A673 (cell line): ENCODE data around the gene LAMB4. TPM values are rescaled to one million over a fixed set of nuclear protein-coding genes. Genes with fewer than 3 reads are reported as not detected.

Source experiments
- BruUV-seq: library from RNA; stranded (reverse); fragments of 400-500 nt; replicated peaks from 2 replicates; lab custom pipeline; 2021; lab: Mats Ljungman, UMichigan
- CTCF ChIA-PET: fragments of 300-600 bp; sonication (Branson Sonifier 250); formaldehyde crosslinking; loops from one replicate; lab custom pipeline; 2022; ENCODE audit warnings: antibody characterized with exemption; lab: Charles Lee
- POLR2A ChIA-PET: fragments of 300-600 bp; sonication (Branson Sonifier 250); formaldehyde crosslinking; loops from one replicate; lab custom pipeline; 2022; ENCODE audit warnings: antibody characterized with exemption; ENCODE audit not compliant: low non-redundant PET; lab: Charles Lee
- DNase-seq: peaks from one replicate; pipeline ENCODE4 v3.0.0-alpha.2; 2015; ENCODE audit warnings: low spot score
- H3K27ac ChIP-seq: fragments of 200-600 bp; sonication (generic); 2 replicates; pipeline ENCODE4 v1.5.1; 2016; ENCODE audit warnings: mixed run types, low read depth, mild to moderate bottlenecking, mixed read lengths, antibody characterized with exemption, low read length; ENCODE audit not compliant: poor library complexity, severe bottlenecking
- H3K27me3 ChIP-seq: fragments of 200-600 bp; sonication (generic); replicated peaks from 2 replicates; pipeline ENCODE4 v1.6.1; 2017; ENCODE audit warnings: mixed run types, low read depth, mild to moderate bottlenecking, mixed read lengths, antibody characterized with exemption, low read length; ENCODE audit not compliant: insufficient read depth, poor library complexity
- H3K36me3 ChIP-seq: fragments of 200-600 bp; sonication (generic); 2 replicates; pipeline ENCODE4 v1.6.1; 2016; ENCODE audit warnings: mixed run types, mild to moderate bottlenecking, mixed read lengths, antibody characterized with exemption, low read length; ENCODE audit not compliant: insufficient read depth, poor library complexity, severe bottlenecking
- H3K4me1 ChIP-seq: fragments of 200-600 bp; sonication (generic); 2 replicates; pipeline ENCODE4 v1.6.1; 2017; ENCODE audit warnings: mixed run types, mild to moderate bottlenecking, mixed read lengths, antibody characterized with exemption, low read length; ENCODE audit not compliant: insufficient read depth, poor library complexity, severe bottlenecking
- H3K4me3 ChIP-seq: fragments of 200-600 bp; sonication (generic); 2 replicates; pipeline ENCODE4 v1.5.1; 2016; ENCODE audit warnings: low read depth, mixed run types, mild to moderate bottlenecking, mixed read lengths, low read length; ENCODE audit not compliant: poor library complexity, severe bottlenecking
- H3K9me3 ChIP-seq: fragments of 200-600 bp; sonication (generic); 2 replicates; pipeline ENCODE4 v1.6.1; 2016; ENCODE audit warnings: mixed run types, low read depth, mild to moderate bottlenecking, mixed read lengths, antibody characterized with exemption, low read length; ENCODE audit not compliant: poor library complexity, severe bottlenecking
- EZH2 ChIP-seq: fragments of 200-600 bp; sonication (generic); IDR thresholded peaks from 2 replicates; pipeline ENCODE4 v1.6.1; 2017; ENCODE audit warnings: borderline replicate concordance, low read depth, mild to moderate bottlenecking, mixed read lengths, antibody characterized with exemption, low read length; ENCODE audit not compliant: poor library complexity, severe bottlenecking
- intact Hi-C: fragments of 100-400 bp; cut with micrococcal nuclease; formaldehyde crosslinking; loops from one replicate; pipeline ENCODE4 v1.10.0; 2022; ENCODE audit not compliant: unreplicated experiment
- total RNA-seq: library from RNA; stranded (reverse); gene quantifications from 2 replicates; pipeline ENCODE4 v1.2.3, GENCODE V29; 2021
- TF ChIP-seq, protein P1 (sequence below): fragments of 300-800, 200-600 bp; sonication (generic); conservative IDR thresholded peaks from 2 replicates; pipeline ENCODE4 v1.5.1; 2017; ENCODE audit warnings: low read depth, mild to moderate bottlenecking, antibody characterized with exemption, low read length, moderate library complexity, mixed read lengths

The LAMB4 gene
- total RNA-seq, 1 experiment from 2014 or later, result 0.21 TPM

DNA sequence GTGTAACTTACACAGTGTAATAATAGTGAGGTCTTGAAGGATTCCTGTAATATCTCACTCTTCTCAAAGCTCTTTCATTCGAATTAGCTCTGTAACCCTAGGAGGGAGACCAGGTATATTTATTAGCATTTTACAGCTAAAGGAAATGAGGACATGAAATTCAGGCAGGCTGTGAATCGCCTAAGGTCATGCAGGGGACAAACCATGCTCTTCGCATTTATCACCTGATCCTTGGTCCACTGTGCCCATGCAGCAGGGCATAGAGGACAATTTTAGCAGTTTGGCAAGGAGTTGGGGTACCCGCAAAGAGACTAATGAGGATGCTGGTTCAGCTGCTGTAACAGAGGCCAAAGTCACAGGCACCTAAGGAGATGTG, 112.4 kb downstream of the LAMB4 start:
- Histone ChIP-seq H3K4me1 (peaks cover 1% of the 10 kb centered on the region), H3K27ac (no peak overlapping the region), H3K9me3 (no peaks in the 10 kb centered on the region), H3K36me3 (no peaks in the 10 kb centered on the region), H3K27me3 (no peaks in the 10 kb centered on the region), H3K4me3 (no peak overlapping the region)
- ChIA-PET POLR2A (no interaction called here), CTCF (no interaction called here)
- no peak for TF ChIP-seq EZH2
- TF ChIP-seq, protein P1, sequence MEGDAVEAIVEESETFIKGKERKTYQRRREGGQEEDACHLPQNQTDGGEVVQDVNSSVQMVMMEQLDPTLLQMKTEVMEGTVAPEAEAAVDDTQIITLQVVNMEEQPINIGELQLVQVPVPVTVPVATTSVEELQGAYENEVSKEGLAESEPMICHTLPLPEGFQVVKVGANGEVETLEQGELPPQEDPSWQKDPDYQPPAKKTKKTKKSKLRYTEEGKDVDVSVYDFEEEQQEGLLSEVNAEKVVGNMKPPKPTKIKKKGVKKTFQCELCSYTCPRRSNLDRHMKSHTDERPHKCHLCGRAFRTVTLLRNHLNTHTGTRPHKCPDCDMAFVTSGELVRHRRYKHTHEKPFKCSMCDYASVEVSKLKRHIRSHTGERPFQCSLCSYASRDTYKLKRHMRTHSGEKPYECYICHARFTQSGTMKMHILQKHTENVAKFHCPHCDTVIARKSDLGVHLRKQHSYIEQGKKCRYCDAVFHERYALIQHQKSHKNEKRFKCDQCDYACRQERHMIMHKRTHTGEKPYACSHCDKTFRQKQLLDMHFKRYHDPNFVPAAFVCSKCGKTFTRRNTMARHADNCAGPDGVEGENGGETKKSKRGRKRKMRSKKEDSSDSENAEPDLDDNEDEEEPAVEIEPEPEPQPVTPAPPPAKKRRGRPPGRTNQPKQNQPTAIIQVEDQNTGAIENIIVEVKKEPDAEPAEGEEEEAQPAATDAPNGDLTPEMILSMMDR, result no peak
- no peak for DNase-seq
- BruUV-seq, result no TSS peak
- intact Hi-C loops, result no loop called here

GRCh38 chr7:108016841-108017775, 113.1 kb downstream of the LAMB4 start:
- H3K27ac ChIP-seq, result no peak overlapping the region
- H3K27me3 ChIP-seq, result no peaks in the 10 kb centered on the region
- intact Hi-C loops, result no loop called here
- peaks cover 7% of the 10 kb centered on the region for H3K4me1 ChIP-seq
- peak; percentile 59 for DNase-seq
- H3K9me3 ChIP-seq, result no peaks in the 10 kb centered on the region
- ChIA-PET CTCF (interaction anchor here (0.6 kb wide), 1 partner anchor 33 kb away, joined by 7 read pairs; no protein-coding TSS in a partner anchor), POLR2A (interaction anchor here (0.7 kb wide), 1 partner anchor 501 kb away, joined by 8 read pairs; no protein-coding TSS in a partner anchor)
- no peaks in the 10 kb centered on the region for H3K36me3 ChIP-seq
- no peak overlapping the region for H3K4me3 ChIP-seq
- no TSS peak for BruUV-seq
- TF ChIP-seq, protein P1, result peak; percentile 66
- no peak for TF ChIP-seq EZH2

DNA sequence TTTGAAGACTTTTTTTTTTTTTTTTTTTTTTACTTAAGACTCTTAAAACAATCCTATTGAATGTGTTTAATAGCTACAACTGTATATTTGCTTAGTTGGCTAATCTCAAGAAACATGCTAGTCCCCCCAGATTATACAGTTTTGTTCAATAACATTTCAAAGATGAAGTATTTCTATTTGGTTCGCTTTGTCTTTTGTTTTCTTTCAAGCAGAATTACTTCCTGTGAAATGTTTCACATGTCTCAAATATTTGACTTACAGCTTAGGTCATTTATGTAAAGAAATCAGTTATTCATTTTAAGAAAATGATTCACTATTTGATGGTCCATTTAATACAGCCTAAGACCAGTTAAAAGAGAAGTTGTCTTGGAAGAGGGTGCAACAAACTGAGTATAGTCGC, 114.4 kb downstream of the LAMB4 start:
- no peaks in the 10 kb centered on the region for H3K9me3 ChIP-seq
- H3K4me1 ChIP-seq, result peaks cover 12% of the 10 kb centered on the region
- no peak overlapping the region for H3K27ac ChIP-seq
- TF ChIP-seq, protein P1, result no peak
- H3K27me3 ChIP-seq, result no peaks in the 10 kb centered on the region
- DNase-seq, result no peak
- BruUV-seq, result no TSS peak
- no peaks in the 10 kb centered on the region for H3K36me3 ChIP-seq
- ChIA-PET CTCF (no interaction called here), POLR2A (no interaction called here)
- intact Hi-C loops, result no loop called here
- H3K4me3 ChIP-seq, result no peak overlapping the region
